Naive thymus-derived CD4-positive, alpha-beta T cell (primary cell): ENCODE data around the gene GTPBP6. TPM values are rescaled to one million over a fixed set of nuclear protein-coding genes. Genes with fewer than 3 reads are reported as not detected.
"Not testable (repeated sequence)": the region's sequence is repeated elsewhere in the genome, so short reads cannot be mapped to it uniquely, and the experiment has no call there.

Experiments used
- ATAC-seq: fragments of 150-1000 bp; cut with Tn5 transposase; 2 replicates; pipeline ENCODE4 v1.10.0; 2021; ENCODE audit warnings: mild to moderate bottlenecking, moderate library complexity
- CTCF ChIA-PET: fragments of 350-600 bp; sonication (Branson Sonifier 250); formaldehyde crosslinking; loops from one replicate; lab custom pipeline; 2021; ENCODE audit warnings: antibody characterized with exemption; lab: Charles Lee
- POLR2A ChIA-PET: fragments of 350-600 bp; sonication (Branson Sonifier 250); formaldehyde crosslinking; loops from one replicate; lab custom pipeline; 2021; ENCODE audit warnings: antibody characterized with exemption, inconsistent platforms; lab: Charles Lee
- DNase-seq, 9 donors: peaks; one replicate each; pipeline versions ENCODE4 v3.0.0 to v3.0.0-alpha.2; 2020 to 2022; ENCODE audit warnings: mixed read lengths in 1 of 9
- H3K27ac ChIP-seq: one replicate; pipeline ENCODE4 v1.7.0; 2013; ENCODE audit warnings: mild to moderate bottlenecking, low read depth, low read length, moderate library complexity
- H3K27me3 ChIP-seq, 2 donors: one replicate each; pipeline ENCODE4 v1.7.0; 2013; ENCODE audit warnings: low read length in 2 of 2, mild to moderate bottlenecking in 2 of 2, moderate library complexity in 2 of 2; ENCODE audit not compliant: control insufficient read depth in 2 of 2, insufficient read depth in 2 of 2
- H3K36me3 ChIP-seq, 3 experiments: 1 replicate in 2 of 3; 2 replicates in 1 of 3; pipeline ENCODE4 v1.7.0; 2013; ENCODE audit warnings: low read length in 3 of 3, mild to moderate bottlenecking in 3 of 3, moderate library complexity in 1 of 3; ENCODE audit not compliant: insufficient read depth in 3 of 3, control insufficient read depth in 2 of 3
- H3K4me1 ChIP-seq, 2 donors: one replicate each; pipeline ENCODE4 v1.7.0; 2013; ENCODE audit warnings: low read length in 2 of 2, mild to moderate bottlenecking in 2 of 2, moderate library complexity in 1 of 2; ENCODE audit not compliant: control insufficient read depth in 2 of 2, insufficient read depth in 2 of 2
- H3K4me3 ChIP-seq: 2 replicates; pipeline ENCODE4 v1.7.0; 2013; ENCODE audit warnings: mild to moderate bottlenecking, low read length
- H3K9me3 ChIP-seq, 3 experiments: 1 replicate in 2 of 3; 2 replicates in 1 of 3; pipeline ENCODE4 v1.7.0; 2013; ENCODE audit warnings: low read length in 3 of 3; ENCODE audit not compliant: control insufficient read depth in 2 of 3
- H3K27ac Mint-ChIP-seq, 9 donors: one replicate each; pipeline ENCODE4 v1.8.0; 2020 to 2022; ENCODE audit warnings: mixed read lengths in 9 of 9, mild to moderate bottlenecking in 8 of 9, moderate library complexity in 5 of 9, inconsistent platforms in 2 of 9
- H3K27me3 Mint-ChIP-seq, 5 donors: one replicate each; pipeline ENCODE4 v1.8.0; 2021 to 2022; ENCODE audit warnings: mixed read lengths in 5 of 5, mild to moderate bottlenecking in 1 of 5
- H3K36me3 Mint-ChIP-seq, 5 donors: one replicate each; pipeline ENCODE4 v1.8.0; 2020 to 2022; ENCODE audit warnings: mixed read lengths in 5 of 5, mild to moderate bottlenecking in 3 of 5, inconsistent platforms in 1 of 5
- H3K4me1 Mint-ChIP-seq, 7 donors: one replicate each; pipeline ENCODE4 v1.8.0; 2020 to 2022; ENCODE audit warnings: mixed read lengths in 7 of 7, mild to moderate bottlenecking in 3 of 7, inconsistent platforms in 1 of 7
- H3K4me3 Mint-ChIP-seq, 10 donors: one replicate each; pipeline ENCODE4 v1.8.0; 2020 to 2022; ENCODE audit warnings: mild to moderate bottlenecking in 10 of 10, mixed read lengths in 10 of 10, moderate library complexity in 6 of 10, inconsistent platforms in 2 of 10
- H3K9me3 Mint-ChIP-seq, 11 donors: one replicate each; pipeline ENCODE4 v1.8.0; 2020 to 2022; ENCODE audit warnings: mixed read lengths in 11 of 11, mild to moderate bottlenecking in 4 of 11, inconsistent platforms in 1 of 11, moderate library complexity in 1 of 11
- intact Hi-C, 2 donors: fragments of 100-400 bp; cut with micrococcal nuclease; formaldehyde crosslinking; loops; one replicate each; pipeline ENCODE4 v1.15.1; 2023
- polyA plus RNA-seq, 2 donors: library from polyadenylated mRNA; unstranded; fragments of 300-500 nt; fragmentation: Illumina TruSeq; gene quantifications; one replicate each; pipeline ENCODE4 v1.2.3, GENCODE V29; 2021
- total RNA-seq, 6 experiments: library from RNA in 5 of 6; stranded (reverse) in 5 of 6; gene quantifications; 1 replicate in 5 of 6; 2 replicates in 1 of 6; pipeline ENCODE4 v1.2.3 and lab custom pipeline; 2021 to 2026

GTPBP6 gene
- total and polyA plus RNA-seq, 7 experiments from 2014 or later: 38.9 to 95.2 (median 73.9) TPM

- no peaks in the 10 kb centered on the region for H3K27me3 Mint-ChIP-seq
Measured at GRCh38 chrX:285076-285677, 33.4 kb downstream of the GTPBP6 start.

GRCh38 chrX:283115-283845 lies 35.3 kb downstream of the GTPBP6 start:
- Histone ChIP-seq H3K4me1 (peaks cover 3 to 9% of the 10 kb centered on the region in 2 donors), H3K4me3 (peak overlapping the region; percentile 61), H3K27me3 (no peaks in the 10 kb centered on the region), H3K27ac (peak overlapping the region; percentile 65), H3K9me3 (no peaks in the 10 kb centered on the region), H3K36me3 (peaks cover 0 to 14% (median 0%) of the 10 kb centered on the region in 3 experiments)
- H3K27me3 Mint-ChIP-seq: peaks cover 0 to under 1% (median 0%) of the 10 kb centered on the region in 5 donors
- intact Hi-C loops: loop anchor here (1.0 kb wide), 3 partner anchors 35 to 104 kb away; partner anchors contain the start of genes GTPBP6 (in 2 of the 2) and PPP2R3B (in 1 of the 2)
- peak overlapping the region; percentile 74 to 98 (median 87) for H3K27ac Mint-ChIP-seq
- ChIA-PET POLR2A (no interaction called here), CTCF (no interaction called here)
- H3K4me3 Mint-ChIP-seq: peak overlapping the region; percentile 75 to 99 (median 94)
- peaks cover 0 to 15% (median 6%) of the 10 kb centered on the region in 5 donors for H3K36me3 Mint-ChIP-seq
- H3K4me1 Mint-ChIP-seq: peaks cover 19 to 45% (median 36%) of the 10 kb centered on the region in 7 donors
- peak; percentile 62 to 92 (median 86) for DNase-seq
- H3K9me3 Mint-ChIP-seq: no peaks in the 10 kb centered on the region
- peak; percentile 100 for ATAC-seq

More at GRCh38 chrX:285076-285677, 33.4 kb downstream of the GTPBP6 start:
- peak in 1 of 9 donors; percentile 10 for DNase-seq
- Histone ChIP-seq H3K27ac (no peak overlapping the region), H3K4me3 (no peak overlapping the region), H3K4me1 (peaks cover 3 to 9% of the 10 kb centered on the region in 2 donors), H3K27me3 (no peaks in the 10 kb centered on the region), H3K36me3 (peaks cover 0 to 31% (median 0%) of the 10 kb centered on the region in 3 experiments), H3K9me3 (no peaks in the 10 kb centered on the region)
- Mint-ChIP-seq H3K9me3 (no peaks in the 10 kb centered on the region), H3K36me3 (peaks cover 0 to 20% (median 6%) of the 10 kb centered on the region in 5 donors), H3K4me1 (peaks cover 9 to 29% (median 25%) of the 10 kb centered on the region in 7 donors), H3K4me3 (peak overlapping the region in 6 of 10 donors; percentile 11 to 95 (median 14)), H3K27ac (peak overlapping the region in 5 of 9 donors; percentile 5 to 85 (median 40))
- intact Hi-C loops: no loop called here
- POLR2A ChIA-PET: no interaction called here
- CTCF ChIA-PET: no interaction called here
- no peak for ATAC-seq

GRCh38 chrX:282000-282681 lies 36.5 kb downstream of the GTPBP6 start:
- ATAC-seq, H3K27me3 ChIP-seq, H3K27ac ChIP-seq, CTCF ChIA-PET, H3K4me1 ChIP-seq, H3K27me3 Mint-ChIP-seq, H3K4me3 ChIP-seq, H3K36me3 ChIP-seq, H3K9me3 ChIP-seq, intact Hi-C loops, POLR2A ChIA-PET, H3K9me3 Mint-ChIP-seq: not testable (repeated sequence)
- Mint-ChIP-seq H3K36me3 (peaks cover 0 to 15% (median 6%) of the 10 kb centered on the region in 5 donors), H3K4me1 (peaks cover 19 to 49% (median 36%) of the 10 kb centered on the region in 7 donors), H3K4me3 (peak overlapping the region in 8 of 10 donors; percentile 11 to 81 (median 58)), H3K27ac (peak overlapping the region in 6 of 9 donors; percentile 42 to 85 (median 64))
- peak in 1 of 9 donors; percentile 20 for DNase-seq

GRCh38 chrX:281166-281999 lies 37.2 kb downstream of the GTPBP6 start, which contains the start of gene PLCXD1:
Gene PLCXD1 (plus strand): TSS chrX:281381. CDS start chrX:284188, 2,807 bp downstream.
- Mint-ChIP-seq H3K36me3 (peaks cover 0 to 15% (median 5%) of the 10 kb centered on the region in 5 donors), H3K27ac (peak within 1 kb of the TSS; percentile 42 to 87 (median 65)), H3K4me1 (peaks cover 14 to 44% (median 31%) of the 10 kb centered on the region in 7 donors), H3K27me3 (peaks cover 0 to 4% (median 0%) of the 10 kb centered on the region in 5 donors), H3K9me3 (no peaks in the 10 kb centered on the region), H3K4me3 (peak within 1 kb of the TSS; percentile 32 to 84 (median 67))
- ChIA-PET CTCF (no interaction called here), POLR2A (no interaction called here)
- Histone ChIP-seq H3K9me3 (no peaks in the 10 kb centered on the region), H3K4me1 (peaks cover 0 to 9% of the 10 kb centered on the region in 2 donors), H3K36me3 (peaks cover 0 to 10% (median 0%) of the 10 kb centered on the region in 3 experiments), H3K4me3 (no peak within 1 kb of the TSS), H3K27me3 (no peaks in the 10 kb centered on the region), H3K27ac (peak within 1 kb of the TSS; percentile 55)
- DNase-seq (peak in 1 of 9 donors; percentile 22), ATAC-seq (no peak)
- intact Hi-C loops: no loop called here

DNA sequence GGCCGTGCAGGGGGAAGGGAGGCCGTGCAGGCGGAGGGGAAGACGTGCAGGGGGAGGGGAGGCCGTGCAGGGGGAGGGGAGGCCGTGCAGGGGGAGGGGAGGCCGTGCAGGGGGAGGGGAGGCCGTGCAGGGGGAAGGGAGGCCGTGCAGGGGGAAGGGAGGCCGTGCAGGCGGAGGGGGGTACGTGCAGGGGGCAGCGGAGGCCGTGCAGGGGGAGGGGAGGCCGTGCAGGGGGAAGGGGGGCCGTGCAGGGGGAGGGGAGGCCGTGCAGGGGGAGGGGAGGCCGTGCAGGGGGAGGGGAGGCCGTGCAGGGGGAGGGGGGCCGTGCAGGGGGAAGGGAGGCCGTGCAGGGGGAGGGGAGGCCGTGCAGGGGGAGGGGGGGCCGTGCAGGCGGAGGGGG lies 37.9 kb downstream of the GTPBP6 start:
- Histone ChIP-seq H3K36me3 (peaks cover 0 to 11% (median 0%) of the 10 kb centered on the region in 3 experiments), H3K4me1 (peaks cover 0 to 12% of the 10 kb centered on the region in 2 donors)
- ATAC-seq, H3K4me3 ChIP-seq, CTCF ChIA-PET, DNase-seq, intact Hi-C loops, H3K27me3 Mint-ChIP-seq, POLR2A ChIA-PET, H3K27ac ChIP-seq, H3K9me3 Mint-ChIP-seq, H3K27ac Mint-ChIP-seq, H3K27me3 ChIP-seq, H3K9me3 ChIP-seq: not testable (repeated sequence)
- Mint-ChIP-seq H3K36me3 (peaks cover 0 to 15% (median 4%) of the 10 kb centered on the region in 5 donors), H3K4me1 (peaks cover 10 to 42% (median 29%) of the 10 kb centered on the region in 7 donors), H3K4me3 (peak overlapping the region in 1 of 10 donors; percentile 81)
